Chondrocyte (in vitro differentiated cells): ENCODE results near the gene PTPRB. TPM values are rescaled to one million over a fixed set of nuclear protein-coding genes. Genes with fewer than 3 reads are reported as not detected.

Experiments used
- DNase-seq: peaks from one replicate; pipeline ENCODE4 v3.0.0; 2021; ENCODE audit warnings: mixed read lengths, low spot score
- H3K27ac Mint-ChIP-seq: one replicate; pipeline ENCODE4 v1.8.0; 2021; ENCODE audit warnings: mild to moderate bottlenecking, moderate library complexity, mixed read lengths; ENCODE audit not compliant: unreplicated experiment
- H3K27me3 Mint-ChIP-seq: 2 replicates; pipeline ENCODE4 v1.8.0; 2021; ENCODE audit warnings: low read depth, mixed read lengths
- H3K36me3 Mint-ChIP-seq: 2 replicates; pipeline ENCODE4 v1.8.0; 2021; ENCODE audit warnings: low read depth, mixed read lengths
- H3K4me1 Mint-ChIP-seq: 2 replicates; pipeline ENCODE4 v1.8.0; 2021; ENCODE audit warnings: low read depth, mild to moderate bottlenecking, mixed read lengths
- H3K4me3 Mint-ChIP-seq: one replicate; pipeline ENCODE4 v1.8.0; 2021; ENCODE audit warnings: mild to moderate bottlenecking, moderate library complexity, mixed read lengths; ENCODE audit not compliant: unreplicated experiment
- H3K9me3 Mint-ChIP-seq: 2 replicates; pipeline ENCODE4 v1.8.0; 2021; ENCODE audit warnings: low read depth, mixed read lengths
- total RNA-seq: library from RNA; stranded (reverse); gene quantifications from 3 replicates; pipeline ENCODE4 v1.2.1, GENCODE V29; 2021
- TF ChIP-seq, protein P1 (sequence below): fragments of 200-600 bp; sonication (generic); IDR thresholded peaks from 2 replicates; pipeline ENCODE4 v1.5.0; 2021; ENCODE audit warnings: antibody characterized with exemption, mild to moderate bottlenecking, moderate library complexity

The PTPRB gene
- total RNA-seq, 1 donor from 2014 or later: 0.37 TPM

DNA sequence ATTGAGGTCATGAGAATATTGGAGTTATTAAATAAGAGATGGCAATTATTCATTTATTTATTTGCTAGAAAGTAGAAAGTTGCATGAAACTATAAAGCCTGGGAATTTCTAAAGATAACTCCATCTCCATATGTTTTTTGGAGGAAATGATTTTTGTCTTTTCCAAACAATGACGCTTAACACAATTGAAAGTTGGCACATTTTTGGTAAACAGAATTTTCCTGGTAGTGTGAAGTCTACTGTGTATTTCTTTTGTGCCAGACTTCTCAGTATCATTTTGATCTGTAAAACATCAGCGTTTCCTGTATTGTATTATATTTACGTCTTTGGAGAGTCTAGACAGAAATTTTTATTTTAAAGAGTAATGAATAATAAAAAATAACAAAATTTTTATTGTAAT, 33.7 kb upstream of the PTPRB start:
- no peak overlapping the region for H3K4me3 Mint-ChIP-seq
- peaks cover 2% of the 10 kb centered on the region for H3K36me3 Mint-ChIP-seq
- H3K27ac Mint-ChIP-seq: no peak overlapping the region
- no peaks in the 10 kb centered on the region for H3K4me1 Mint-ChIP-seq
- TF ChIP-seq, protein P1, sequence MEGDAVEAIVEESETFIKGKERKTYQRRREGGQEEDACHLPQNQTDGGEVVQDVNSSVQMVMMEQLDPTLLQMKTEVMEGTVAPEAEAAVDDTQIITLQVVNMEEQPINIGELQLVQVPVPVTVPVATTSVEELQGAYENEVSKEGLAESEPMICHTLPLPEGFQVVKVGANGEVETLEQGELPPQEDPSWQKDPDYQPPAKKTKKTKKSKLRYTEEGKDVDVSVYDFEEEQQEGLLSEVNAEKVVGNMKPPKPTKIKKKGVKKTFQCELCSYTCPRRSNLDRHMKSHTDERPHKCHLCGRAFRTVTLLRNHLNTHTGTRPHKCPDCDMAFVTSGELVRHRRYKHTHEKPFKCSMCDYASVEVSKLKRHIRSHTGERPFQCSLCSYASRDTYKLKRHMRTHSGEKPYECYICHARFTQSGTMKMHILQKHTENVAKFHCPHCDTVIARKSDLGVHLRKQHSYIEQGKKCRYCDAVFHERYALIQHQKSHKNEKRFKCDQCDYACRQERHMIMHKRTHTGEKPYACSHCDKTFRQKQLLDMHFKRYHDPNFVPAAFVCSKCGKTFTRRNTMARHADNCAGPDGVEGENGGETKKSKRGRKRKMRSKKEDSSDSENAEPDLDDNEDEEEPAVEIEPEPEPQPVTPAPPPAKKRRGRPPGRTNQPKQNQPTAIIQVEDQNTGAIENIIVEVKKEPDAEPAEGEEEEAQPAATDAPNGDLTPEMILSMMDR: no peak
- H3K9me3 Mint-ChIP-seq: peaks cover 4% of the 10 kb centered on the region
- H3K27me3 Mint-ChIP-seq: peaks cover 4% of the 10 kb centered on the region
- DNase-seq: no peak

DNA sequence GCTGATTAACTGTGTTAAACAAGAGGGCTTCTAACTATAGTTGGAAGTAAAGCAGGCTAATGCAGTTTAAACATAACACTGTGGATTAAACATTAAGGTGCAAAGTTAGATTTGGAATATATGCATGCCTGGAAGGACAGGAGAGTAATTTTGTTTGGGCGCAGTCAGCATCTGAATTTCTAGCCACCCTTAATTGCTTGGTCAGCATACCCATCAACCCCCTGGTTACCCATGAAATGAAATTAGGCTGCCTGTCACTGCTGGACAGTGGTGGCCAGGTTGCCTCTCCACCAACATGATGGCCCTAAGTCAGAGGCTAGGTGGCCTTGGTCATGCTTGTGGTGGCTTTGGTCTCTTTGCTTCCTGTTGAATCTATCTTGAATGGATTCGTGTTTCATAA, 30.0 kb upstream of the PTPRB start:
- H3K27me3 Mint-ChIP-seq: peaks cover 2% of the 10 kb centered on the region
- H3K36me3 Mint-ChIP-seq: no peaks in the 10 kb centered on the region
- TF ChIP-seq, protein P1: no peak
- H3K4me3 Mint-ChIP-seq: no peak overlapping the region
- peaks cover 7% of the 10 kb centered on the region for H3K4me1 Mint-ChIP-seq
- no peaks in the 10 kb centered on the region for H3K9me3 Mint-ChIP-seq
- no peak overlapping the region for H3K27ac Mint-ChIP-seq
- DNase-seq: no peak

DNA sequence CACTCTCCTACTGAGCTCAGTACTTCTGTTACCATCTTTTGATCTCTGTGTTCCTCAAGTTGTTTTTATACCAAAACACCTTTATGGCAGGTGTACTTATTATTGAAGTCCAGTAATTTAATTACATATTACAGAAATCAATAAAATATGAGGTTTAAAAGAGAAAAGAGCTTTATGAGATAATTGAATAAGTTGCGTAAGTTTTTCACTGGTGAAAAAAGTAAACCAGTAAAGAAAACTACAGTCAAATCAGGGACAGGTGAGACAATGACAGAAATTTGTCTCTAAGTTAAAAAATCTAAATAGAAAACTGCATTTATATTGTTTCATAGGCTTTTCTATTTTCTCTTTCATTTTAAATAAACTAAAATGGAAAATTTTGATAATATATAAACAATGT, 29.1 kb upstream of the PTPRB start:
- H3K4me3 Mint-ChIP-seq: no peak overlapping the region
- no peaks in the 10 kb centered on the region for H3K36me3 Mint-ChIP-seq
- no peak for DNase-seq
- H3K27me3 Mint-ChIP-seq: peaks cover 2% of the 10 kb centered on the region
- TF ChIP-seq, protein P1: no peak
- H3K9me3 Mint-ChIP-seq: no peaks in the 10 kb centered on the region
- H3K4me1 Mint-ChIP-seq: peaks cover 16% of the 10 kb centered on the region
- no peak overlapping the region for H3K27ac Mint-ChIP-seq

DNA sequence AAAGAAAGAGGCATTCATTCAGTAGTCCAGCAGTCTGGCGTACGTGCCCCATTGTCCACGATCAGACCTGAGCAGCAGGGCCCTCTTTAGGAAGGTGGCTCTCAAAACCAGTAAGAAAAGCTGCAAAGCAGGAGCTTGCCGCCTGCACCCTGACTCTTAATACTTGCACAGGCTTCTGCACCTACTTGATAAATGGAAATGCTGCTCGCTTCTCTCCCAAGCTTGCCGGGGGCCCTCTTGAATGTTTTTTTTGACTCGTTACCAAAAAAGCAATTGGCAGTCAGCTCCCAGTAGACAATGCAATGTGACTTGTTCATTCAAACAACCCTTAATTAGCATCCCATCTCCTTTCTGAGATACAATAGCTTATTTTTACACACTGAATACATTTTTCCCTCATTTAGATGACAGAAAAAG, 27.2 kb upstream of the PTPRB start:
- H3K27me3 Mint-ChIP-seq: peaks cover 2% of the 10 kb centered on the region
- no peaks in the 10 kb centered on the region for H3K36me3 Mint-ChIP-seq
- TF ChIP-seq, protein P1: no peak
- H3K9me3 Mint-ChIP-seq: no peaks in the 10 kb centered on the region
- peaks cover 28% of the 10 kb centered on the region for H3K4me1 Mint-ChIP-seq
- no peak overlapping the region for H3K27ac Mint-ChIP-seq
- no peak for DNase-seq
- H3K4me3 Mint-ChIP-seq: no peak overlapping the region

DNA sequence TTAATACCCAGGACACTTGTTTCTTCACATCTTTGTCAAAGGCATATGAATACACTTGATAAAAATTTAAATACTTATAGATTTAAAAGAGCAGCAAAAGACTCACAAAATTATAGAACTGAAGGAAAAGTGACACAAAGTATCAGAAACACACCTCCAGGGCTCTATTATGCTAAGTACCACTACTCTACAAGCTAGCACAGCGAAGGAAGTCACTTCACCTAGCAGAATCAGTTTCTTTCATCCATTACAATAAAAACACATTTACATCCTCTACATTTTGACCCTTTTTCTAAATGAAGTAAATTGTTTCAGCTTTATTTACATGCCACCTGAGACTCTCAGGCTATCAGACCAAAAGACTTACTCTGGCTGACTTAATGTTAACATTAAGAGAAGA, 26.6 kb upstream of the PTPRB start:
- H3K27me3 Mint-ChIP-seq: peaks cover 2% of the 10 kb centered on the region
- H3K27ac Mint-ChIP-seq: no peak overlapping the region
- H3K4me3 Mint-ChIP-seq: no peak overlapping the region
- no peaks in the 10 kb centered on the region for H3K9me3 Mint-ChIP-seq
- TF ChIP-seq, protein P1: no peak
- no peak for DNase-seq
- peaks cover 28% of the 10 kb centered on the region for H3K4me1 Mint-ChIP-seq
- H3K36me3 Mint-ChIP-seq: no peaks in the 10 kb centered on the region
